ENCODE results near the gene EDEM2.

EDEM2 gene

DNA sequence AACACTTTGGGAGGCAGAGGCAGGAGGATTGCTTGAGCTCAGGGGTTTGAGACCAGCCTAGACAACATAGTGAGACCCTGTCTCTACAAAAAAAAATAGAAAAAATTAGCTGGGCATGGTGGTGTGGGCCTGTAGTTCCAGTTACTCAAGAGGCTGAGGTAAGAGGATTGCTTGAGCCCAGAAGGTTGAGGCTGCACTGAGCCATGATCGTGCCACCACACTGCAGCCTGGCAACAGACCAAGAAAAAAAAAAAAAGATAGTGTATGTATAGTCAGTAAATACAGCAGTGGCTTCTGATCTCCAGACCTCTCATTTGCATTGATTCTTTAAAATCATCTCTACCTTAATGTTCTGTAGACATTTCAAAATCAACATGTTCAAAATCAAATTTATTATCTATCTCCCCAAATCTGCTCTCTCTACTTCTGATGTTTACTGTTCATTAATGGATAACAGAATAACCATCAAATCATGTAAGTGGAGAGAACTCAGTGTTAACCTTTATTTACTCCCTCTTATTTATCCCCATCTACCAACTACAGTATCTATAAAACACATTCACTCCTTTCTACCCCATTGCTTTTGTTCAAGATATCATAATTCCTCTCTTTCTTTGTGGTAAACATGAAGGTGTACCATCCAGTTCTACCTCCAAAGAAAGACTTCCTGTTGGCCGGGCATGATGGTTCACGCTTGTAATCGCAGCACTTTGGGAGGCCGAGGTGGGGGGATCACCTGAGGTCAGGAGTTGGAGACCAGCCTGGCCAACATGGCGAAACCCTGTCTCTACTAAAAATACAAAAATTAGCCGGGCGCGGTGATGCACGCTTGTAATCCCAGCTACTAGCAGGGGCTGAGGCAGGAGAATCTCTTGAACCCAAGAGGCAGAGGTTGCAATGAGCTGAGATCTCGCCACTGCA, 32.4 kb upstream of the EDEM2 start:
- Histone ChIP-seq H3K36me3 (ENCODE audit: control insufficient read depth, insufficient read depth, low read length) (no peaks in the 10 kb centered on the region), H3K27me3 (replicated peaks; ENCODE audit: control insufficient read depth, insufficient read depth, low read length) (no peaks in the 10 kb centered on the region), H3K4me3 (replicated peaks; ENCODE audit: low read depth, low read length) (no peak overlapping the region)
- no peak for DNase-seq (ENCODE audit: extremely low read depth, insufficient read length)
- TF ChIP-seq, protein P1, sequence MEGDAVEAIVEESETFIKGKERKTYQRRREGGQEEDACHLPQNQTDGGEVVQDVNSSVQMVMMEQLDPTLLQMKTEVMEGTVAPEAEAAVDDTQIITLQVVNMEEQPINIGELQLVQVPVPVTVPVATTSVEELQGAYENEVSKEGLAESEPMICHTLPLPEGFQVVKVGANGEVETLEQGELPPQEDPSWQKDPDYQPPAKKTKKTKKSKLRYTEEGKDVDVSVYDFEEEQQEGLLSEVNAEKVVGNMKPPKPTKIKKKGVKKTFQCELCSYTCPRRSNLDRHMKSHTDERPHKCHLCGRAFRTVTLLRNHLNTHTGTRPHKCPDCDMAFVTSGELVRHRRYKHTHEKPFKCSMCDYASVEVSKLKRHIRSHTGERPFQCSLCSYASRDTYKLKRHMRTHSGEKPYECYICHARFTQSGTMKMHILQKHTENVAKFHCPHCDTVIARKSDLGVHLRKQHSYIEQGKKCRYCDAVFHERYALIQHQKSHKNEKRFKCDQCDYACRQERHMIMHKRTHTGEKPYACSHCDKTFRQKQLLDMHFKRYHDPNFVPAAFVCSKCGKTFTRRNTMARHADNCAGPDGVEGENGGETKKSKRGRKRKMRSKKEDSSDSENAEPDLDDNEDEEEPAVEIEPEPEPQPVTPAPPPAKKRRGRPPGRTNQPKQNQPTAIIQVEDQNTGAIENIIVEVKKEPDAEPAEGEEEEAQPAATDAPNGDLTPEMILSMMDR (IDR thresholded peaks at IDR 0.05; ENCODE audit: insufficient read depth, low read length, poor library complexity, severe bottlenecking): no peak

DNA sequence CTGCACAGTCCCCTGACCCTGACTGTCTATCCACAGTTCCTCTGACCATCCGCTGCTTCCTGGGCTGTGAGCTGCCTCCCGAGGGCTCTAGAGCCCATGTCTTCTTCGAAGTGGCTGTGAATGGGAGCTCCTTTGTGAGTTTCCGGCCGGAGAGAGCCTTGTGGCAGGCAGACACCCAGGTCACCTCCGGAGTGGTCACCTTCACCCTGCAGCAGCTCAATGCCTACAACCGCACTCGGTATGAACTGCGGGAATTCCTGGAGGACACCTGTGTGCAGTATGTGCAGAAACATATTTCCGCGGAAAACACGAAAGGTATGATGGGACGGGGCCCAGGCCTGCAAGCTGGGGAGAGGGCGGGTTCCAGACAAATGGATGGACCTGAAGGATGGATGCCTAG, 29.0 kb upstream of the EDEM2 start:
- DNase-seq (ENCODE audit: extremely low read depth, insufficient read length): no peak
- Histone ChIP-seq H3K36me3 (ENCODE audit: control insufficient read depth, insufficient read depth, low read length) (no peaks in the 10 kb centered on the region), H3K27me3 (replicated peaks; ENCODE audit: control insufficient read depth, insufficient read depth, low read length) (no peaks in the 10 kb centered on the region), H3K4me3 (replicated peaks; ENCODE audit: low read depth, low read length) (no peak overlapping the region)
- TF ChIP-seq, protein P1 (IDR thresholded peaks at IDR 0.05; ENCODE audit: insufficient read depth, low read length, poor library complexity, severe bottlenecking): no peak

DNA sequence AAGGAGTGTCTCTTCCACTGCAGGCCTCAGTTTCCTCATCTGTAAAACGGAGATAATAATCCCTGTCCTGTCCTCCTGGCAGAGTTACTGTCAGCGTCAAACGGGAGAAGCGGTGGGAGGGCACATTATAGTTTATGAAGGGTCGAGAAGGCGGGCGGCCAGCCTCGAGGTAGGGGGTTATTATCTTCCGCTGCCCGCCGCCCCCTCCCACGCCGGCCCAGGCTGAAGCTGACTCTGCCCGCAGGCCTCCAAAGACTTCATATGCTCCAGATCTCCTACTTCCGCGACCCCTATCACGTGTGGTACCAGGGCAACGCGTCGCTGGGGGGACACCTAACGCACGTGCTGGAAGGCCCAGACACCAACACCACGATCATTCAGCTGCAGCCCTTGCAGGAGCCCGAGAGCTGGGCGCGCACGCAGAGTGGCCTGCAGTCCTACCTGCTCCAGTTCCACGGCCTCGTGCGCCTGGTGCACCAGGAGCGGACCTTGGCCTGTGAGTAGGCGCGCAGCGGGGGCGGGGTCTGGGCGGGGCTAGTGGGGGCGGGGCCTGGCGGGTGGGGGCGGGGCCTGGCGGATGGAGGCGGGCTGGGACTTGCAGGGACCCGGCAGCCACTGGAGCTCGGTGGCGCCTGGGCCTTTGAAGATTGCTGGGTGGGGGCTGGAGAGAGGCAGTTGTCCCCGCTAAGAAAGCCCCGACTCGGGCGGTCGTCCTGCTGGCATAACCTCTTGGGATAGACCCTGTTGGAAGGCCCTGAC, 27.5 kb upstream of the EDEM2 start:
- TF ChIP-seq, protein P1 (IDR thresholded peaks at IDR 0.05; ENCODE audit: insufficient read depth, low read length, poor library complexity, severe bottlenecking): no peak
- DNase-seq (ENCODE audit: extremely low read depth, insufficient read length): no peak
- H3K27me3 ChIP-seq (replicated peaks; ENCODE audit: control insufficient read depth, insufficient read depth, low read length): no peaks in the 10 kb centered on the region
- H3K4me3 ChIP-seq (replicated peaks; ENCODE audit: low read depth, low read length): no peak overlapping the region
- H3K36me3 ChIP-seq (ENCODE audit: control insufficient read depth, insufficient read depth, low read length): no peaks in the 10 kb centered on the region

DNA sequence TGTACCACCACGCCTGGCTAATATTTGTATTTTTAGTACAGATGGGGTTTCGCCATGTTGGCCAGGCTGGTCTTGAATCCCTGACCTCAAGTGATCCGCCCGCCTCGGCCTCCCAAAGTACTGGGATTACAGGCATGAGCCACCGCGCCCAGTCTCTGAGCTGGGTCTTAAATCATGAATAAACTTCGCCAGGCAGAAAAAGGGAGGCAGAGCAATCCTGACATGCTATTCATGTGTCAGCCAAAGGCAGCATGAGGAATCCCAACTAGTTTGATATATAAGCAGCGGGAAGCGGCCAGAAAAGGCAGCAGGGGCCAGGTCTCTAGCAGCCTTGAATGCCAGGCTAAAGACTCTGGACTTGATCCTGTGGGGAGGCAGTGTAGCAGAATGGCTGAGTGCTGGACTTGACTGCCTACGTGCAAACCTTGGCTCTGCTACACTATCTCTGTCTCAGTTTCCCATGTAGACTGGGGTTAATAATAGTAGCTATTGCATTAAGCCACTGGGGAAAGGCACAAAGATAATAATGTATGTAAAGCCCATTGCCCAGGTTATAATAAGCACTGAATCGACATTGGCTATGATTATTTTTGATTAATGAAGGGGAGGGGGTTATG, 26.5 kb upstream of the EDEM2 start:
- no peak overlapping the region for H3K4me3 ChIP-seq (replicated peaks; ENCODE audit: low read depth, low read length)
- H3K27me3 ChIP-seq (replicated peaks; ENCODE audit: control insufficient read depth, insufficient read depth, low read length): no peaks in the 10 kb centered on the region
- no peak for DNase-seq (ENCODE audit: extremely low read depth, insufficient read length)
- TF ChIP-seq, protein P1 (IDR thresholded peaks at IDR 0.05; ENCODE audit: insufficient read depth, low read length, poor library complexity, severe bottlenecking): no peak
- H3K36me3 ChIP-seq (ENCODE audit: control insufficient read depth, insufficient read depth, low read length): no peaks in the 10 kb centered on the region

DNA sequence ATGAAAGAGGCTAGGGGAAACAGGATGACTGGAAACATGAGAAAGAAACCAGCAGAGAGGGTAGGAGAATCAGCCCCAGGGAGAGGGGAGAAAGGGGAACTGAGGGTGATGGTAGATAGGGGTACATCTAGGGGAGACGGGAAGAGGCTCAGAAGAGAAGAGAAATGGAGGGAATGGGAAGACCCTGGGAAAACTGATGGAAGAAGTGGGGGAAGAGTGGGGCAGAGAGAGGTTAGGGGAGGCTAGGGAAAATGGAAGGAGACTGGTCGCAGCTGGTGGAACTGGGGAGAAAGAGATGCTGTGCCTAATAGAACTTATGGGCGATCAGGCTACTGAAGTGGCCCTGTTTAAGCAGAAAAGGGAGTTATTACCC, 25.3 kb upstream of the EDEM2 start:
- no peaks in the 10 kb centered on the region for H3K36me3 ChIP-seq (ENCODE audit: control insufficient read depth, insufficient read depth, low read length)
- no peaks in the 10 kb centered on the region for H3K27me3 ChIP-seq (replicated peaks; ENCODE audit: control insufficient read depth, insufficient read depth, low read length)
- TF ChIP-seq, protein P1 (IDR thresholded peaks at IDR 0.05; ENCODE audit: insufficient read depth, low read length, poor library complexity, severe bottlenecking): no peak
- H3K4me3 ChIP-seq (replicated peaks; ENCODE audit: low read depth, low read length): no peak overlapping the region
- no peak for DNase-seq (ENCODE audit: extremely low read depth, insufficient read length)

Data from GM06990 (cell line).